HCT116 (cell line): ENCODE results near the gene KRT28. TPM values are rescaled to one million over a fixed set of nuclear protein-coding genes. Genes with fewer than 3 reads are reported as not detected.

ENCODE experiments used
- ATAC-seq: fragments of 200-7000 bp; cut with Tn5 transposase; 2 replicates; pipeline ENCODE4 v1.9.1; 2020; ENCODE audit warnings: mild to moderate bottlenecking, moderate library complexity
- BruUV-seq: library from RNA; stranded (reverse); fragments of 400-500 nt; replicated peaks from 2 replicates; lab custom pipeline; 2021; lab: Mats Ljungman, UMichigan
- CTCF ChIA-PET: fragments of 300-600 bp; sonication (Branson Sonifier 250); formaldehyde crosslinking; loops from one replicate; lab custom pipeline; 2021; ENCODE audit warnings: antibody characterized with exemption; lab: Charles Lee
- POLR2A ChIA-PET: fragments of 300-600, 350-600 bp; sonication (Branson Sonifier 250); formaldehyde crosslinking; loops from one replicate; lab custom pipeline; 2021; ENCODE audit warnings: antibody characterized with exemption; lab: Charles Lee
- RAD21 ChIA-PET, 2 experiments: fragments of 300-600 bp; sonication (Branson Sonifier 250); formaldehyde crosslinking; loops; one replicate each; lab custom pipeline; 2023; ENCODE audit warnings: low total read pairs in 2 of 2; ENCODE audit not compliant: uncharacterized antibody in 2 of 2, unreplicated experiment in 2 of 2, low non-redundant PET in 1 of 2; lab: Charles Lee
- DNase-seq: peaks from one replicate; pipeline ENCODE4 v3.0.0-alpha.2; 2010; ENCODE audit warnings: low read depth, low spot score
- H2AFZ ChIP-seq: fragments of 200-600 bp; shearing (Covaris generic), sonication (generic); 2 replicates; pipeline ENCODE4 v1.6.1; 2017; ENCODE audit warnings: low read depth, mixed run types, mixed read lengths, antibody characterized with exemption, low read length; ENCODE audit not compliant: poor library complexity, severe bottlenecking
- H3K27ac ChIP-seq: 2 replicates; pipeline ENCODE4 v1.5.1; 2012; ENCODE audit warnings: low read depth, low read length
- H3K27me3 ChIP-seq: fragments of 200-600 bp; sonication (generic); 2 replicates; pipeline ENCODE4 v1.6.1; 2016; ENCODE audit warnings: mixed run types, low read length, mixed read lengths; ENCODE audit not compliant: insufficient read depth
- H3K36me3 ChIP-seq, 2 experiments: fragments of 200-500 bp in 1 of 2; fragments of 200-600 bp in 1 of 2; sonication (Bioruptor generic) in 1 of 2; sonication (generic) in 1 of 2; 2 replicates each; pipeline versions ENCODE4 v1.5.1 to v1.6.1; 2014 to 2016; ENCODE audit warnings: low read length in 2 of 2, inconsistent platforms in 1 of 2, mixed read lengths in 1 of 2, mixed run types in 1 of 2; ENCODE audit not compliant: insufficient read depth in 2 of 2, control insufficient read depth in 1 of 2
- H3K4me1 ChIP-seq, 2 experiments: fragments of 200-600 bp in 1 of 2; sonication (generic) in 1 of 2; 2 replicates each; pipeline versions ENCODE4 v1.5.1 to v1.6.1; 2012 to 2017; ENCODE audit warnings: low read length in 2 of 2, inconsistent platforms in 1 of 2, mild to moderate bottlenecking in 1 of 2, mixed read lengths in 1 of 2, mixed run types in 1 of 2, moderate library complexity in 1 of 2; ENCODE audit not compliant: insufficient read depth in 2 of 2, control insufficient read depth in 1 of 2
- H3K4me2 ChIP-seq: fragments of 200-600 bp; sonication (generic); 2 replicates; pipeline ENCODE4 v1.6.1; 2017; ENCODE audit warnings: mixed run types, low read length, mixed read lengths
- H3K4me3 ChIP-seq, 2 experiments: fragments of 200-600 bp in 1 of 2; sonication (generic) in 1 of 2; replicated peaks in 1 of 2; 2 replicates each; pipeline ENCODE4 v1.5.1; 2011 to 2016; ENCODE audit warnings: low read length in 2 of 2, control low read depth in 1 of 2, low read depth in 1 of 2, mild to moderate bottlenecking in 1 of 2, mixed read lengths in 1 of 2, mixed run types in 1 of 2
- H3K79me2 ChIP-seq: fragments of 200-600 bp; sonication (generic); 2 replicates; pipeline ENCODE4 v1.6.1; 2017; ENCODE audit warnings: mild to moderate bottlenecking, mixed run types, low read length, moderate library complexity, mixed read lengths; ENCODE audit not compliant: insufficient read depth
- H3K9ac ChIP-seq: fragments of 200-600 bp; sonication (generic); 2 replicates; pipeline ENCODE4 v1.6.1; 2016; ENCODE audit warnings: low read length, mixed read lengths
- H3K9me2 ChIP-seq: fragments of 200-600 bp; sonication (generic), shearing (Covaris generic); 2 replicates; pipeline ENCODE4 v1.6.1; 2017; ENCODE audit warnings: mixed run types, mild to moderate bottlenecking, moderate library complexity; ENCODE audit not compliant: insufficient read depth
- H3K9me3 ChIP-seq, 2 experiments: fragments of 200-500 bp in 1 of 2; fragments of 200-600 bp in 1 of 2; sonication (Bioruptor generic) in 1 of 2; sonication (generic) in 1 of 2; 2 replicates each; pipeline ENCODE4 v1.6.1; 2014 to 2017; ENCODE audit warnings: low read length in 2 of 2, mixed read lengths in 2 of 2, inconsistent platforms in 1 of 2, low read depth in 1 of 2, mild to moderate bottlenecking in 1 of 2, mixed run types in 1 of 2, moderate library complexity in 1 of 2; ENCODE audit not compliant: control insufficient read depth in 1 of 2, insufficient read depth in 1 of 2
- H4K20me1 ChIP-seq: fragments of 200-600 bp; sonication (generic), shearing (Covaris generic); 2 replicates; pipeline ENCODE4 v1.6.1; 2017; ENCODE audit warnings: mixed run types, mild to moderate bottlenecking, moderate library complexity; ENCODE audit not compliant: insufficient read depth
- CEBPB ChIP-seq: IDR thresholded peaks from 2 replicates; pipeline ENCODE4 v1.6.1; 2012; ENCODE audit warnings: low read depth
- EGR1 ChIP-seq: IDR thresholded peaks from 2 replicates; pipeline ENCODE4 v1.6.1; 2012; ENCODE audit warnings: low read depth
- ELF1 ChIP-seq: IDR thresholded peaks from 2 replicates; pipeline ENCODE4 v1.6.1; 2012; ENCODE audit warnings: low read depth, borderline replicate concordance
- EZH2phosphoT487 ChIP-seq: fragments of 200-600 bp; IDR thresholded peaks from 2 replicates; pipeline ENCODE4 v1.6.1; 2018; ENCODE audit warnings: antibody characterized with exemption, borderline replicate concordance
- JUND ChIP-seq: IDR thresholded peaks from 2 replicates; pipeline ENCODE4 v1.6.1; 2012
- POLR2AphosphoS5 ChIP-seq: IDR thresholded peaks from 2 replicates; pipeline ENCODE4 v1.6.1; 2011; ENCODE audit warnings: mild to moderate bottlenecking, low read depth, low read length, moderate library complexity
- SIN3A ChIP-seq: IDR thresholded peaks from 2 replicates; pipeline ENCODE4 v1.6.1; 2012; ENCODE audit warnings: low read depth
- SP1 ChIP-seq: IDR thresholded peaks from 2 replicates; pipeline ENCODE4 v1.6.1; 2012; ENCODE audit warnings: low read depth
- TCF7L2 ChIP-seq: IDR thresholded peaks from 2 replicates; pipeline ENCODE4 v1.7.0; 2011; ENCODE audit warnings: borderline replicate concordance, inconsistent platforms; ENCODE audit not compliant: insufficient read depth, insufficient read length; ENCODE audit errors: extremely low read depth
- ZFX ChIP-seq: fragments of 450-650 bp; IDR thresholded peaks from 2 replicates; pipeline ENCODE4 v1.6.1; 2017
- intact Hi-C: fragments of 100-400 bp; cut with micrococcal nuclease; formaldehyde crosslinking; loops from 2 replicates; pipeline ENCODE4 v1.10.0; 2022
- total RNA-seq: library from RNA; stranded (reverse); gene quantifications from one replicate; pipeline ENCODE4 v1.2.1, GENCODE V29; 2021; ENCODE audit not compliant: unreplicated experiment

KRT28 gene
- total RNA-seq, 1 experiment from 2014 or later, result not detected

DNA sequence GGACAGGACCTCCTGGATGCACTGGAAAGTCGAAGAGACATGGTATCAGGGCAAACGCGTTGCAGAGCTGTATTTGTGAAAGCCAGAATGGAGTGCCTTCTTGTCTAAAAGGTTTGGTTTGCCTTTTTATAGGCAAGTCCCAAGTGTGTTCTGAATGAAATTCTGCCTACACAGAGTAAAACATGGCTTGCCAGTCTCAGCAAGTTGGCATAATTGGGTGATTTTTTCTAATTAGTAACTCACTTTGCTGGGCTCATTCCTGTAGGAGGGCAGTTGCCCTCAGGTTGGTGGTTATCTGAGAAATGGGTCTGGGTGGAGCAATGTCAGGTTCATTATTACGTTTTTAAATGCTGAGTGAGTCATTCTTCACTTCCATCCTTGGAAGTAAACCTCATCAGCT is 44.5 kb downstream of the KRT28 start, which contains the start of gene KRT25:
Gene KRT25, minus strand, starts transcription at position 101 of the 400 bp plus-strand sequence. Its CDS starts 60 bp downstream, at position 41.
- no peak within 1 kb of the TSS for H3K4me2 ChIP-seq
- BruUV-seq, result no TSS peak
- RAD21 ChIA-PET, result no interaction called here
- no peaks in the 10 kb centered on the region for H3K4me1 ChIP-seq
- no peak within 1 kb of the TSS for H3K4me3 ChIP-seq
- intact Hi-C loops, result no loop called here
- POLR2A ChIA-PET, result no interaction called here
- H3K79me2 ChIP-seq, result no peaks in the 10 kb centered on the region
- H2AFZ ChIP-seq, result no peak within 1 kb of the TSS
- no peaks in the 10 kb centered on the region for H3K9me2 ChIP-seq
- ATAC-seq, result no peak
- CTCF ChIA-PET, result no interaction called here
- H4K20me1 ChIP-seq, result no peaks in the 10 kb centered on the region
- TF ChIP-seq POLR2AphosphoS5, result no peak
- TF ChIP-seq CEBPB, result no peak
- no peak for TF ChIP-seq SIN3A
- TF ChIP-seq, all 23 proteins: peak for 0
- Histone ChIP-seq H3K36me3 (no peaks in the 10 kb centered on the region), H3K9me3 (no peaks in the 10 kb centered on the region; a peak in 1 of 4 replicates), H3K27ac (no peak within 1 kb of the TSS), H3K9ac (no peak within 1 kb of the TSS), H3K27me3 (no peaks in the 10 kb centered on the region)
- DNase-seq, result no peak

DNA sequence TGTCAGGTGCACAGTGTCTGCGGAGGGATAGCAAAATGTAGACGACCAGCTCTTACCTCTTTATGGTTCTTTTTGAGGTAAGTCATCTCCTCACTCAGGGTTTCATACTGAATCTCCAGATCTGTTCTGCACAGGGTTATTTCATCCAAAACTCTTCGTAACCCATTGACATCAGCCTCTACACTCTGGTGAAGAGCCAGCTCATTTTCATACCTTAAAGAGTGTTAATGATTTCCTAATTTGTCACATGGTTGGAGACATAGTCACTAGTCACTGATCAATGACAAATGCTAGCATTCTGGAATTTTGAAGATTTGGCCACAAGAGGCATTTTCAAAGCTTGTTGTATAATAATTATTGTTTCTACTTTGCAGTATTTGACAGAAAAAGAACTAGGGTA is 46.0 kb downstream of the KRT28 start:
- BruUV-seq, result no TSS peak
- H3K4me2 ChIP-seq, result no peak overlapping the region
- H3K9me3 ChIP-seq, result no peaks in the 10 kb centered on the region
- H3K9ac ChIP-seq, result no peak overlapping the region
- no peaks in the 10 kb centered on the region for H3K9me2 ChIP-seq
- H3K27me3 ChIP-seq, result no peaks in the 10 kb centered on the region
- intact Hi-C loops, result no loop called here
- H3K4me3 ChIP-seq, result no peak overlapping the region
- no peak overlapping the region for H2AFZ ChIP-seq
- CTCF ChIA-PET, result no interaction called here
- RAD21 ChIA-PET, result no interaction called here
- no peaks in the 10 kb centered on the region for H3K36me3 ChIP-seq
- no peaks in the 10 kb centered on the region for H3K4me1 ChIP-seq
- no peaks in the 10 kb centered on the region for H3K79me2 ChIP-seq
- POLR2A ChIA-PET, result no interaction called here
- no peak overlapping the region for H3K27ac ChIP-seq
- no peak for TF ChIP-seq ELF1
- no peak for TF ChIP-seq EZH2phosphoT487
- TF ChIP-seq TCF7L2, result no peak
- TF ChIP-seq SP1, result no peak
- TF ChIP-seq EGR1, result no peak
- TF ChIP-seq SIN3A, result no peak
- TF ChIP-seq JUND, result no peak
- no peak for TF ChIP-seq ZFX
- DNase-seq (no peak), ATAC-seq (no peak)
- no peaks in the 10 kb centered on the region for H4K20me1 ChIP-seq
